Stimulated activated CD8-positive, alpha-beta memory T cell treated with anti-CD3 and anti-CD28 coated beads, Interleukin-4, amount 100 ng/mL, for 24 hours (primary cell): ENCODE data around the gene DTNA.

ENCODE experiments used
- DNase-seq: peaks from one replicate; pipeline ENCODE4 v3.0.0-alpha.2; 2020; ENCODE audit warnings: low read depth

Gene DTNA

GRCh38 chr18:34859496-34859895 is 149.4 kb downstream of the DTNA start:
- DNase-seq: no peak

- no peak for DNase-seq
Observed at GRCh38 chr18:34862561-34862960, 152.5 kb downstream of the DTNA start.

GRCh38 chr18:34863702-34864101 is 153.6 kb downstream of the DTNA start:
- no peak for DNase-seq

GRCh38 chr18:34864836-34865497 is 154.9 kb downstream of the DTNA start:
- no peak for DNase-seq

- no peak for DNase-seq
Observed at GRCh38 chr18:34866310-34866709, 156.2 kb downstream of the DTNA start.

GRCh38 chr18:34866739-34867138 is 156.6 kb downstream of the DTNA start:
- no peak for DNase-seq

- no peak for DNase-seq
Observed at GRCh38 chr18:34867520-34867919, 157.4 kb downstream of the DTNA start.

GRCh38 chr18:34870555-34871310 is 160.6 kb downstream of the DTNA start:
- no peak for DNase-seq

- no peak for DNase-seq
Observed at GRCh38 chr18:34871435-34871834, 161.3 kb downstream of the DTNA start.

- no peak for DNase-seq
Observed at GRCh38 chr18:34872066-34872465, 162.0 kb downstream of the DTNA start.

GRCh38 chr18:34873986-34874580 is 164.0 kb downstream of the DTNA start:
- DNase-seq: no peak

GRCh38 chr18:34875150-34875549 is 165.1 kb downstream of the DTNA start:
- DNase-seq: no peak

GRCh38 chr18:34880403-34880802 is 170.3 kb downstream of the DTNA start:
- no peak for DNase-seq

- no peak for DNase-seq
Observed at GRCh38 chr18:34880882-34881834, 171.1 kb downstream of the DTNA start.

- DNase-seq: no peak
Observed at GRCh38 chr18:34884436-34884835, 174.3 kb downstream of the DTNA start.

GRCh38 chr18:34886177-34886576 is 176.1 kb downstream of the DTNA start:
- no peak for DNase-seq

- no peak for DNase-seq
Observed at GRCh38 chr18:34887881-34888580, 177.9 kb downstream of the DTNA start.

- DNase-seq: no peak
Observed at GRCh38 chr18:34890486-34891085, 180.5 kb downstream of the DTNA start.

GRCh38 chr18:34892379-34892778 is 182.3 kb downstream of the DTNA start:
- DNase-seq: no peak

GRCh38 chr18:34893239-34893638 is 183.1 kb downstream of the DTNA start:
- DNase-seq: no peak

- DNase-seq: no peak
Observed at GRCh38 chr18:34901299-34901698, 191.2 kb downstream of the DTNA start.
